Hepatocyte (in vitro differentiated cells): ENCODE results near the gene RTL1. TPM values are rescaled to one million over a fixed set of nuclear protein-coding genes. Genes with fewer than 3 reads are reported as not detected.
A peak's percentile ranks its signal among the peaks of the same experiment; 100 is the strongest.

ENCODE experiments used
- DNase-seq: peaks from one replicate; pipeline ENCODE4 v3.0.0-alpha.2; 2016; ENCODE audit warnings: low spot score
- H2AFZ ChIP-seq: fragments of 200-600 bp; sonication (generic); 2 replicates; pipeline ENCODE4 v1.6.0; 2016; ENCODE audit warnings: antibody characterized with exemption, mild to moderate bottlenecking
- H3K27ac ChIP-seq: fragments of 200-600 bp; sonication (generic); 2 replicates; pipeline ENCODE4 v1.5.1; 2016; ENCODE audit warnings: mild to moderate bottlenecking
- H3K27me3 ChIP-seq: fragments of 200-600 bp; sonication (generic); 2 replicates; pipeline ENCODE4 v1.6.1; 2016
- H3K36me3 ChIP-seq: fragments of 200-600 bp; sonication (generic); replicated peaks from 2 replicates; pipeline ENCODE4 v1.5.1; 2016; ENCODE audit warnings: low read depth; ENCODE audit not compliant: insufficient read depth
- H3K4me1 ChIP-seq: fragments of 200-600 bp; sonication (generic); 2 replicates; pipeline ENCODE4 v1.5.1; 2016; ENCODE audit warnings: mild to moderate bottlenecking, moderate library complexity; ENCODE audit not compliant: insufficient read depth
- H3K4me2 ChIP-seq: fragments of 200-600 bp; sonication (generic); 2 replicates; pipeline ENCODE4 v1.6.0; 2016
- H3K4me3 ChIP-seq: fragments of 200-600 bp; sonication (generic); 2 replicates; pipeline ENCODE4 v1.5.1; 2016; ENCODE audit warnings: mild to moderate bottlenecking
- H3K79me2 ChIP-seq: fragments of 200-600 bp; sonication (generic); 2 replicates; pipeline ENCODE4 v1.6.0; 2017; ENCODE audit warnings: mild to moderate bottlenecking
- H3K9me2 ChIP-seq: fragments of 200-600 bp; sonication (generic); replicated peaks from 2 replicates; pipeline ENCODE4 v1.6.0; 2017; ENCODE audit warnings: mild to moderate bottlenecking; ENCODE audit not compliant: insufficient read depth
- H3K9me3 ChIP-seq: fragments of 200-600 bp; sonication (generic); 2 replicates; pipeline ENCODE4 v1.5.1; 2016; ENCODE audit warnings: low read depth, mild to moderate bottlenecking
- H4K20me1 ChIP-seq: fragments of 200-600 bp; sonication (generic); 2 replicates; pipeline ENCODE4 v1.6.0; 2016; ENCODE audit warnings: mild to moderate bottlenecking; ENCODE audit not compliant: insufficient read depth, poor library complexity, severe bottlenecking
- CTCF ChIP-seq: fragments of 200-600 bp; sonication (generic); IDR thresholded peaks from 2 replicates; pipeline ENCODE4 v1.5.1; 2016; ENCODE audit warnings: antibody characterized with exemption, mild to moderate bottlenecking; ENCODE audit not compliant: poor library complexity
- EZH2 ChIP-seq: fragments of 200-600 bp; sonication (generic); IDR thresholded peaks from 2 replicates; pipeline ENCODE4 v1.6.1; 2016; ENCODE audit warnings: antibody characterized with exemption, mild to moderate bottlenecking, borderline replicate concordance
- EZH2phosphoT487 ChIP-seq: fragments of 200-600 bp; sonication (generic); IDR thresholded peaks from one replicate; pipeline ENCODE4 v1.6.1; 2018; ENCODE audit warnings: antibody characterized with exemption, mild to moderate bottlenecking, low read depth, moderate library complexity; ENCODE audit not compliant: unreplicated experiment, severe bottlenecking
- WGBS: methylation state at CpG from one replicate; pipeline ENCODE4 v1.1.6; 2016; ENCODE audit warnings: low lambda C conversion rate; ENCODE audit errors: missing lambda C conversion rate; 5-methylcytosine and 5-hydroxymethylcytosine counted together
- polyA plus RNA-seq: library from polyadenylated mRNA; unstranded; fragments of >200 nt; fragmentation: Nextera tagmentation; extraction: Ambion mirVana; gene quantifications from 2 replicates; pipeline ENCODE4 v1.2.1, GENCODE V29; 2016
- total RNA-seq: library from RNA; depleted of rRNA; stranded (reverse); fragments of >200 nt; gene quantifications from 2 replicates; pipeline ENCODE4 v1.2.3, GENCODE V29; 2014

RTL1 gene
- total and polyA plus RNA-seq, 2 experiments from 2014 or later: 1.4 to 2.6 TPM

GRCh38 chr14:100910888-100911664, 7.6 kb upstream of the RTL1 start:
- Histone ChIP-seq H3K9me2 (no peaks in the 10 kb centered on the region), H3K4me3 (no peak overlapping the region), H3K27me3 (peaks cover 9% of the 10 kb centered on the region), H2AFZ (no peak overlapping the region), H3K4me2 (no peak overlapping the region), H3K36me3 (no peaks in the 10 kb centered on the region), H4K20me1 (no peaks in the 10 kb centered on the region), H3K4me1 (no peaks in the 10 kb centered on the region), H3K27ac (no peak overlapping the region), H3K9me3 (no peaks in the 10 kb centered on the region), H3K79me2 (no peaks in the 10 kb centered on the region)
- DNase-seq: no peak
- 92% methylated on average over 21 of the region's 21 CpGs for WGBS
- TF ChIP-seq EZH2 (no peak), EZH2phosphoT487 (no peak), CTCF (no peak)

DNA sequence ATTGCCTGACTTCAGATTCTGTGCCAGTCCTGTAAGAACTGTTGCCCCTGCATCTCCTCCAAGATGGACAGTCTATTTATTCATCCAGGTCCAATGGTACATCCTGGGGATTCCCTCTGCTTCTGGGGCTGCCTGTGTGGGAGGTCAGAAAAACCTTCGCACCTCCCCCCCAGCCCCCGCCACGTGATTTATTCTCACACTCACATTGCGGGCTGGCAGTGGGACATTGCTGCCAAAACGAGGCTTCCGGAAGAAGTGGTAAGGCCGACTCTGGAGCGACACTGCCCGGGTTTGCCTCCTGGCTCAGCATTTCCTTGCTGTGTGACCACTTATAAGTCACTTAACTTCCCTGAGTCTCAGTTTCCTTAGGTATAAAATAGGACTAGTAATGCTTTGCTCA, 5.9 kb upstream of the RTL1 start:
- H3K27ac ChIP-seq: no peak overlapping the region
- H3K27me3 ChIP-seq: peaks cover 23% of the 10 kb centered on the region
- no peak overlapping the region for H3K4me2 ChIP-seq
- 92% methylated on average over 9 of the region's 9 CpGs for WGBS
- H3K4me1 ChIP-seq: peaks cover 10% of the 10 kb centered on the region
- TF ChIP-seq EZH2phosphoT487: no peak
- no peak overlapping the region for H3K4me3 ChIP-seq
- no peaks in the 10 kb centered on the region for H3K9me3 ChIP-seq
- H4K20me1 ChIP-seq: no peaks in the 10 kb centered on the region
- DNase-seq: no peak
- no peaks in the 10 kb centered on the region for H3K36me3 ChIP-seq
- no peak overlapping the region for H2AFZ ChIP-seq
- H3K9me2 ChIP-seq: no peaks in the 10 kb centered on the region
- H3K79me2 ChIP-seq: no peaks in the 10 kb centered on the region

DNA sequence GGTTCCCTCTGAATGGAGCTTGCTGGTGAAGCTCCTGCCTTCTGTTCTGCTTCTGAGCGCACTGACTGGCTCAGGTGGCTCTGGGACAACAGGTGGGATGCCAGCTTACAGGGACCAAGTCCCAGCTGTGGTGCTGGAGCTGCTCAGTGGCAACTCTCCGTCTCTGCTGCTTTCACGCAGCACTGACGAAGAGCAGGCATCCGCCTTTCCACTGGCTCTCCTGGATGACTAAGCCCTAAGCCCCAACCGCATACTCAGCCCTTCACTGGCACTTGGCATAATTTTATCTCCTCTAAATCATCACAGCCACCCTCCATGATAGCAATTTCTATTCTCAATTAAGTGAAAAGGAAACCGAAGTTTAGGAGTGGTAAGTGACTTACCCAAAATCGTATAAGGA, 3.7 kb upstream of the RTL1 start:
- no peak for TF ChIP-seq EZH2phosphoT487
- Histone ChIP-seq H3K27ac (no peak overlapping the region), H3K27me3 (peaks cover 29% of the 10 kb centered on the region), H3K4me1 (peaks cover 32% of the 10 kb centered on the region), H4K20me1 (no peaks in the 10 kb centered on the region), H3K9me3 (no peaks in the 10 kb centered on the region), H3K9me2 (no peaks in the 10 kb centered on the region), H3K36me3 (no peaks in the 10 kb centered on the region), H3K4me3 (no peak overlapping the region), H2AFZ (no peak overlapping the region), H3K4me2 (no peak overlapping the region), H3K79me2 (no peaks in the 10 kb centered on the region)
- 85% methylated on average over 8 of the region's 8 CpGs for WGBS
- DNase-seq: no peak

DNA sequence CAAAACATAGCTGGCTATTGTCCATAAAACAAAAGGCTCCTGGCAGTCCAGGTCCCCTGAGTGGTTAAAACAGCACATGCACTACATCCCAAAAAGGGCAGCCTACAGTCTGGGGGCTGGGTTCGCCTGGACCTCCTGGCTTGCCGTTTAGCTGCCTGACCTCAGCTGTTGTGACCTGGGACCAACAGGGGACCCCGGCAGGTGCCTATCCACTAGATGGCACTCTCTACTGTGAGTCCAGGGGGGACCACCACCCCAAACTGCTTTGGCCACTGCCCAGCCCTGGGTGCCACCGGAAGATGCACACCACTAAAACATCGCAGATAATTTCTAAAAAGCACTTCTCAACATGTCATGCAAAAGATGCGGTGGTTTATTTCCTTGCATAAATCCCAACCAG, 2.9 kb upstream of the RTL1 start:
- no peak overlapping the region for H3K4me2 ChIP-seq
- no peaks in the 10 kb centered on the region for H3K36me3 ChIP-seq
- TF ChIP-seq EZH2phosphoT487 (no peak), CTCF (peak; percentile 48), EZH2 (no peak)
- H3K9me3 ChIP-seq: no peaks in the 10 kb centered on the region
- H3K27me3 ChIP-seq: peaks cover 29% of the 10 kb centered on the region
- no peak overlapping the region for H3K27ac ChIP-seq
- no peak for DNase-seq
- 47% methylated on average over 6 of the region's 6 CpGs for WGBS
- H3K79me2 ChIP-seq: no peaks in the 10 kb centered on the region
- no peaks in the 10 kb centered on the region for H3K9me2 ChIP-seq
- peaks cover 39% of the 10 kb centered on the region for H3K4me1 ChIP-seq
- H3K4me3 ChIP-seq: no peak overlapping the region
- no peaks in the 10 kb centered on the region for H4K20me1 ChIP-seq
- H2AFZ ChIP-seq: no peak overlapping the region
